H9 (cell line): ENCODE data around the gene BCL2L1. TPM values are rescaled to one million over a fixed set of nuclear protein-coding genes. Genes with fewer than 3 reads are reported as not detected.

Experiments used
- DNase-seq: peaks from one replicate; pipeline ENCODE4 v3.0.0-alpha.2; 2017
- H2AFZ ChIP-seq: one replicate; pipeline ENCODE4 v1.6.1; 2013; ENCODE audit warnings: mild to moderate bottlenecking, low read length, control low read depth, moderate library complexity
- H2AK5ac ChIP-seq: 2 replicates; pipeline ENCODE4 v1.6.1; 2013; ENCODE audit warnings: low read length, control low read depth, mixed read lengths; ENCODE audit not compliant: insufficient read length
- H2BK120ac ChIP-seq: one replicate; pipeline ENCODE4 v1.6.1; 2013; ENCODE audit warnings: low read depth, mild to moderate bottlenecking, low read length, control low read depth, inconsistent platforms; ENCODE audit not compliant: poor library complexity, severe bottlenecking
- H2BK12ac ChIP-seq: 2 replicates; pipeline ENCODE4 v1.6.1; 2013; ENCODE audit warnings: low read length, control low read depth, mixed read lengths, low read depth; ENCODE audit not compliant: insufficient read length
- H2BK15ac ChIP-seq: 2 replicates; pipeline ENCODE4 v1.6.1; 2013; ENCODE audit warnings: low read depth, low read length, control low read depth
- H2BK20ac ChIP-seq: one replicate; pipeline ENCODE4 v1.6.1; 2013; ENCODE audit warnings: low read depth, mild to moderate bottlenecking, low read length, control low read depth, inconsistent platforms; ENCODE audit not compliant: poor library complexity, severe bottlenecking
- H2BK5ac ChIP-seq: 2 replicates; pipeline ENCODE4 v1.6.1; 2013; ENCODE audit warnings: low read length, control low read depth, mixed read lengths; ENCODE audit not compliant: insufficient read length
- H3K14ac ChIP-seq: 2 replicates; pipeline ENCODE4 v1.6.1; 2013; ENCODE audit warnings: low read length, control low read depth; ENCODE audit not compliant: insufficient read depth
- H3K18ac ChIP-seq: 2 replicates; pipeline ENCODE4 v1.6.1; 2013; ENCODE audit warnings: low read depth, mild to moderate bottlenecking, mixed read lengths, low read length, control low read depth; ENCODE audit not compliant: insufficient read length
- H3K23ac ChIP-seq: 2 replicates; pipeline ENCODE4 v1.6.1; 2013; ENCODE audit warnings: low read length, control low read depth, mixed read lengths, low read depth; ENCODE audit not compliant: insufficient read length
- H3K23me2 ChIP-seq: 2 replicates; pipeline ENCODE4 v1.6.1; 2013; ENCODE audit warnings: low read depth, mild to moderate bottlenecking, mixed read lengths, low read length, control low read depth; ENCODE audit not compliant: insufficient read length, poor library complexity, severe bottlenecking
- H3K27ac ChIP-seq: 2 replicates; pipeline ENCODE4 v1.5.1; 2013; ENCODE audit warnings: low read length, control low read depth, mixed read lengths, low read depth; ENCODE audit not compliant: insufficient read length
- H3K27me3 ChIP-seq: 2 replicates; pipeline ENCODE4 v1.6.1; 2013; ENCODE audit warnings: low read length, control low read depth, inconsistent platforms; ENCODE audit not compliant: insufficient read depth
- H3K4ac ChIP-seq: 2 replicates; pipeline ENCODE4 v1.6.1; 2013; ENCODE audit warnings: low read depth, mild to moderate bottlenecking, control low read depth, inconsistent platforms, low read length, moderate library complexity
- H3K4me1 ChIP-seq: 2 replicates; pipeline ENCODE4 v1.6.1; 2013; ENCODE audit warnings: low read length, control low read depth, inconsistent platforms; ENCODE audit not compliant: insufficient read depth
- H3K4me2 ChIP-seq: 2 replicates; pipeline ENCODE4 v1.6.1; 2013; ENCODE audit warnings: low read length, control low read depth, mixed read lengths; ENCODE audit not compliant: insufficient read length, insufficient read depth
- H3K56ac ChIP-seq: 2 replicates; pipeline ENCODE4 v1.6.1; 2013; ENCODE audit warnings: low read depth, mild to moderate bottlenecking, mixed read lengths, low read length, control low read depth; ENCODE audit not compliant: insufficient read length
- H3K79me1 ChIP-seq: 2 replicates; pipeline ENCODE4 v1.6.1; 2013; ENCODE audit warnings: low read depth, mild to moderate bottlenecking, moderate library complexity, low read length, control low read depth, inconsistent platforms; ENCODE audit not compliant: insufficient read depth, poor library complexity, severe bottlenecking
- H3K79me2 ChIP-seq: 2 replicates; pipeline ENCODE4 v1.6.1; 2013; ENCODE audit warnings: low read length, control low read depth, inconsistent platforms; ENCODE audit not compliant: insufficient read depth
- H3K9ac ChIP-seq: 2 replicates; pipeline ENCODE4 v1.6.1; 2013; ENCODE audit warnings: low read length, control low read depth, mixed read lengths; ENCODE audit not compliant: insufficient read length; ENCODE audit errors: extremely low read depth
- H3K9me3 ChIP-seq: one replicate; pipeline ENCODE4 v1.6.1; 2013; ENCODE audit warnings: low read depth, low read length, inconsistent platforms; ENCODE audit not compliant: control insufficient read depth
- H3T11ph ChIP-seq: one replicate; pipeline ENCODE4 v1.6.1; 2013; ENCODE audit warnings: mild to moderate bottlenecking, low read length, control low read depth, inconsistent platforms
- H4K20me1 ChIP-seq: one replicate; pipeline ENCODE4 v1.6.1; 2013; ENCODE audit not compliant: control insufficient read depth, insufficient read length, insufficient read depth
- H4K5ac ChIP-seq: 2 replicates; pipeline ENCODE4 v1.6.1; 2013; ENCODE audit warnings: low read depth, mild to moderate bottlenecking, mixed read lengths, low read length, control low read depth; ENCODE audit not compliant: insufficient read length
- H4K8ac ChIP-seq: replicated peaks from 2 replicates; pipeline ENCODE4 v1.6.1; 2013; ENCODE audit warnings: low read length, control low read depth, mixed read lengths, low read depth; ENCODE audit not compliant: insufficient read length
- H4K91ac ChIP-seq: 2 replicates; pipeline ENCODE4 v1.6.1; 2013; ENCODE audit warnings: low read depth, mild to moderate bottlenecking, moderate library complexity, mixed read lengths, low read length, control low read depth; ENCODE audit not compliant: insufficient read length
- H3K27ac Mint-ChIP-seq, 3 experiments: 2 replicates in 2 of 3; 3 replicates in 1 of 3; pipeline ENCODE4 v1.8.0; 2020 to 2021; ENCODE audit warnings: mixed read lengths in 3 of 3, mild to moderate bottlenecking in 1 of 3, moderate library complexity in 1 of 3
- H3K27me3 Mint-ChIP-seq: 2 replicates; pipeline ENCODE4 v1.8.0; 2021; ENCODE audit warnings: low read depth, mild to moderate bottlenecking, moderate library complexity, mixed read lengths
- H3K36me3 Mint-ChIP-seq, 3 experiments: 2 replicates in 2 of 3; 3 replicates in 1 of 3; pipeline ENCODE4 v1.8.0; 2020 to 2021; ENCODE audit warnings: low read depth in 3 of 3, mixed read lengths in 3 of 3; ENCODE audit not compliant: insufficient read depth in 1 of 3
- H3K4me1 Mint-ChIP-seq, 2 experiments: 2 replicates each; pipeline ENCODE4 v1.8.0; 2020; ENCODE audit warnings: mixed read lengths in 2 of 2
- H3K4me3 Mint-ChIP-seq, 2 experiments: 2 replicates in 1 of 2; 3 replicates in 1 of 2; pipeline ENCODE4 v1.8.0; 2020 to 2021; ENCODE audit warnings: mild to moderate bottlenecking in 2 of 2, mixed read lengths in 2 of 2, moderate library complexity in 1 of 2
- H3K9me3 Mint-ChIP-seq, 2 experiments: 2 replicates in 1 of 2; 3 replicates in 1 of 2; pipeline ENCODE4 v1.8.0; 2020; ENCODE audit warnings: mild to moderate bottlenecking in 2 of 2, mixed read lengths in 2 of 2, moderate library complexity in 1 of 2
- WGBS: extraction: QIAGEN DNeasy Blood & Tissue Kit; methylation state at CpG from one replicate; pipeline ENCODE4 v1.1.7; 2013; ENCODE audit warnings: missing lambda C conversion rate, low lambda C conversion rate, mixed read lengths; ENCODE audit not compliant: insufficient read length; ENCODE audit errors: extremely low coverage; 5-methylcytosine and 5-hydroxymethylcytosine counted together
- total RNA-seq: library from RNA; stranded (reverse); gene quantifications from 2 replicates; pipeline ENCODE4 v1.2.1, GENCODE V29; 2021
- TF ChIP-seq, protein P1 (sequence below): fragments of 200-600 bp; sonication (generic); conservative IDR thresholded peaks from 3 replicates; pipeline ENCODE4 v1.8.0; 2021; ENCODE audit warnings: antibody characterized with exemption, mild to moderate bottlenecking

The BCL2L1 gene
- total RNA-seq, 1 experiment from 2014 or later: 105 TPM

DNA sequence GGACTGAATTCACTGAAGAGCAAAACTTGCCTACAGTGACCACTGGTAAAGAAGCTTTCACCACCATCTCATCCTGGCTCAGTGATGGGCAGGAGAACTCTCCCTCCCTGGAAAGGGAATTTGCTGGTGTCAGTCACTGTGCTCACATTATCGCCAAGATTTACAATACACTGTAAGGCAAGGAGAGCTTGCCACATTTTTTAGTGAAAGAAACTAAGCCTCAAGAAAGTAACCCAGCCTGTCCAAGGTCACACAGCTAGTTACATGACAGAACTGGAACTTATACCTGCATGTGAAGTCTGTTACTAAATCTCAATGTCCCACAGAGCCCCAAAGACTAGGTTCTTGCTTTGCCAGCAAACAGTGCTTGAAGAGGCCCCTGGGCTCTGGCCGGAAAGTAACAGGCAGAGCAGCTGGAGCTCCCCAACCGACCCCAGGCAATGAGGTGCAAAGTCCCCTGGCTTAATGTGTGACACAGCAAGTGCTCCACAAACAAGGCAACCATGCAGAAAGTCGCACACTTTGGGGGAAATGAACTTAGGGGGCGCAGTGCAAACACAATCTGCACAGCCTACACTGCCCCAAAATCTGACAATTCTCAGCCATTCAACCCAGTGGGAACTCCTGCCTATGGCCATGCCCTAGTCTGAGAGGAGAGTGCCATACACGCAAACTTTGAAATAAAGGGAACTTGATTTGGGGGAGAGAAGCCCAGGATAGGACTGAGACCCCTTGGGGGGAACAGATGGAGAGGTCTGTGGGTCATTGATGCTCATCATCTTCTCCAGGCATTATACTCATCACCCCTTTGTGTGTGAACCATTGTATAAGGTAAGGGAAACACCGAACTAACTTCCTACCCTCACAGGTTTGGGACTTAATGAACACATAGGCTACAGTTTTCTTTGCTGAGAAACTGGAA, 1.9 kb downstream of the BCL2L1 start:
- no peak overlapping the region for H2BK12ac ChIP-seq
- H2BK5ac ChIP-seq: no peak overlapping the region
- no peak overlapping the region for H3K4ac ChIP-seq
- H3T11ph ChIP-seq: no peak overlapping the region
- Mint-ChIP-seq H3K4me3 (peak overlapping the region; percentile 76 to 87), H3K27me3 (no peaks in the 10 kb centered on the region), H3K9me3 (no peaks in the 10 kb centered on the region), H3K27ac (peak overlapping the region; percentile 26 to 96 (median 91); a peak in 6 of 7 replicates), H3K4me1 (peaks cover 58 to 62% of the 10 kb centered on the region in 2 experiments), H3K36me3 (peaks cover 4 to 42% (median 42%) of the 10 kb centered on the region in 3 experiments; a peak in 6 of 7 replicates)
- H2AFZ ChIP-seq: no peak overlapping the region
- H3K4me2 ChIP-seq: peak overlapping the region; percentile 48
- no peak overlapping the region for H3K18ac ChIP-seq
- H4K5ac ChIP-seq: no peak overlapping the region
- H3K4me1 ChIP-seq: peaks cover 15% of the 10 kb centered on the region
- WGBS: no CpG with 5 or more reads among the region's 7 CpGs
- H4K20me1 ChIP-seq: no peaks in the 10 kb centered on the region
- TF ChIP-seq, protein P1, sequence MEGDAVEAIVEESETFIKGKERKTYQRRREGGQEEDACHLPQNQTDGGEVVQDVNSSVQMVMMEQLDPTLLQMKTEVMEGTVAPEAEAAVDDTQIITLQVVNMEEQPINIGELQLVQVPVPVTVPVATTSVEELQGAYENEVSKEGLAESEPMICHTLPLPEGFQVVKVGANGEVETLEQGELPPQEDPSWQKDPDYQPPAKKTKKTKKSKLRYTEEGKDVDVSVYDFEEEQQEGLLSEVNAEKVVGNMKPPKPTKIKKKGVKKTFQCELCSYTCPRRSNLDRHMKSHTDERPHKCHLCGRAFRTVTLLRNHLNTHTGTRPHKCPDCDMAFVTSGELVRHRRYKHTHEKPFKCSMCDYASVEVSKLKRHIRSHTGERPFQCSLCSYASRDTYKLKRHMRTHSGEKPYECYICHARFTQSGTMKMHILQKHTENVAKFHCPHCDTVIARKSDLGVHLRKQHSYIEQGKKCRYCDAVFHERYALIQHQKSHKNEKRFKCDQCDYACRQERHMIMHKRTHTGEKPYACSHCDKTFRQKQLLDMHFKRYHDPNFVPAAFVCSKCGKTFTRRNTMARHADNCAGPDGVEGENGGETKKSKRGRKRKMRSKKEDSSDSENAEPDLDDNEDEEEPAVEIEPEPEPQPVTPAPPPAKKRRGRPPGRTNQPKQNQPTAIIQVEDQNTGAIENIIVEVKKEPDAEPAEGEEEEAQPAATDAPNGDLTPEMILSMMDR: no peak
- no peak overlapping the region for H2BK20ac ChIP-seq
- no peak overlapping the region for H3K56ac ChIP-seq
- H3K14ac ChIP-seq: no peak overlapping the region
- no peaks in the 10 kb centered on the region for H3K79me1 ChIP-seq
- no peak overlapping the region for H4K91ac ChIP-seq
- no peak overlapping the region for H3K23ac ChIP-seq
- no peak overlapping the region for H3K9ac ChIP-seq
- H3K9me3 ChIP-seq: no peaks in the 10 kb centered on the region
- H2BK15ac ChIP-seq: no peak overlapping the region
- DNase-seq: no peak
- peak overlapping the region; percentile 31 for H3K27ac ChIP-seq
- H3K27me3 ChIP-seq: no peaks in the 10 kb centered on the region
- H3K79me2 ChIP-seq: peaks cover 7% of the 10 kb centered on the region; the same call in 1 of the 2 replicates
- no peak overlapping the region for H2AK5ac ChIP-seq
- no peak overlapping the region for H2BK120ac ChIP-seq
- peaks cover 33% of the 10 kb centered on the region for H3K23me2 ChIP-seq
- H4K8ac ChIP-seq: no peak overlapping the region
